HEK293 (cell line): ENCODE results near the gene MYOM3.
A peak's percentile ranks its signal among the peaks of the same experiment; 100 is the strongest.

Experiments
- GLIS1 ChIP-seq: fragments of 450-650 bp; formaldehyde crosslinking; IDR thresholded peaks from 2 replicates; pipeline ENCODE4 v1.5.1; 2016; ENCODE audit warnings: missing biosample characterization, missing genetic modification characterization
- KLF10 ChIP-seq: fragments of 450-650 bp; IDR thresholded peaks from 2 replicates; pipeline ENCODE4 v1.5.1; 2018; ENCODE audit warnings: missing biosample characterization, mild to moderate bottlenecking, missing genetic modification characterization
- KLF16 ChIP-seq: fragments of 450-650 bp; formaldehyde crosslinking; IDR thresholded peaks from 2 replicates; pipeline ENCODE4 v1.5.1; 2017; ENCODE audit warnings: missing biosample characterization, missing genetic modification characterization
- KLF8 ChIP-seq: fragments of 450-650 bp; formaldehyde crosslinking; IDR thresholded peaks from 2 replicates; pipeline ENCODE4 v1.5.1; 2016; ENCODE audit warnings: missing biosample characterization, missing genetic modification characterization
- KLF9 ChIP-seq: fragments of 450-650 bp; formaldehyde crosslinking; IDR thresholded peaks from 2 replicates; pipeline ENCODE4 v1.5.1; 2016; ENCODE audit warnings: missing biosample characterization, missing genetic modification characterization, low read depth
- OVOL3 ChIP-seq: fragments of 450-650 bp; formaldehyde crosslinking; IDR thresholded peaks from 2 replicates; pipeline ENCODE4 v1.5.1; 2016; ENCODE audit warnings: missing biosample characterization, missing genetic modification characterization
- PRDM4 ChIP-seq: fragments of 450-650 bp; formaldehyde crosslinking; IDR thresholded peaks from 2 replicates; pipeline ENCODE4 v1.5.1; 2017; ENCODE audit warnings: missing biosample characterization, missing genetic modification characterization
- PRDM6 ChIP-seq: fragments of 450-650 bp; formaldehyde crosslinking; IDR thresholded peaks from 2 replicates; pipeline ENCODE4 v1.5.1; 2017; ENCODE audit warnings: missing biosample characterization, missing genetic modification characterization
- ZBTB1 ChIP-seq: fragments of 450-650 bp; formaldehyde crosslinking; IDR thresholded peaks from 2 replicates; pipeline ENCODE4 v1.5.1; 2016; ENCODE audit warnings: missing biosample characterization, missing genetic modification characterization
- ZBTB48 ChIP-seq: fragments of 450-650 bp; formaldehyde crosslinking; IDR thresholded peaks from 2 replicates; pipeline ENCODE4 v1.5.1; 2016; ENCODE audit warnings: missing biosample characterization, missing genetic modification characterization
- ZEB2 ChIP-seq: fragments of 450-650 bp; formaldehyde crosslinking; IDR thresholded peaks from 2 replicates; pipeline ENCODE4 v1.5.1; 2016; ENCODE audit warnings: missing biosample characterization, missing genetic modification characterization
- ZFP3 ChIP-seq: fragments of 450-650 bp; formaldehyde crosslinking; IDR thresholded peaks from 2 replicates; pipeline ENCODE4 v1.5.1; 2016; ENCODE audit warnings: low read depth, missing biosample characterization, missing genetic modification characterization
- ZFP69B ChIP-seq: fragments of 450-650 bp; formaldehyde crosslinking; IDR thresholded peaks from 2 replicates; pipeline ENCODE4 v1.5.1; 2016; ENCODE audit warnings: missing biosample characterization, missing genetic modification characterization
- ZIC2 ChIP-seq: fragments of 450-650 bp; formaldehyde crosslinking; IDR thresholded peaks from 2 replicates; pipeline ENCODE4 v1.5.1; 2016; ENCODE audit warnings: missing biosample characterization, missing genetic modification characterization
- ZNF132 ChIP-seq: fragments of 450-650 bp; formaldehyde crosslinking; IDR thresholded peaks from 2 replicates; pipeline ENCODE4 v1.5.1; 2017; ENCODE audit warnings: missing biosample characterization, missing genetic modification characterization, borderline replicate concordance
- ZNF174 ChIP-seq: fragments of 450-650 bp; formaldehyde crosslinking; IDR thresholded peaks from 2 replicates; pipeline ENCODE4 v1.5.0; 2017; ENCODE audit warnings: missing biosample characterization, mild to moderate bottlenecking, missing genetic modification characterization
- ZNF24 ChIP-seq: fragments of 450-650 bp; formaldehyde crosslinking; IDR thresholded peaks from 2 replicates; pipeline ENCODE4 v1.5.1; 2016; ENCODE audit warnings: missing biosample characterization, missing genetic modification characterization
- ZNF26 ChIP-seq: fragments of 450-650 bp; formaldehyde crosslinking; IDR thresholded peaks from 2 replicates; pipeline ENCODE4 v1.5.1; 2016; ENCODE audit warnings: missing biosample characterization, missing genetic modification characterization
- ZNF341 ChIP-seq: fragments of 450-650 bp; formaldehyde crosslinking; IDR thresholded peaks from 2 replicates; pipeline ENCODE4; 2016; ENCODE audit warnings: low read depth, missing biosample characterization, missing genetic modification characterization
- ZNF366 ChIP-seq: fragments of 450-650 bp; formaldehyde crosslinking; conservative IDR thresholded peaks from 2 replicates; pipeline ENCODE4 v1.5.1; 2016; ENCODE audit warnings: missing biosample characterization, missing genetic modification characterization
- ZNF610 ChIP-seq: fragments of 450-650 bp; formaldehyde crosslinking; IDR thresholded peaks from 2 replicates; pipeline ENCODE4 v1.5.1; 2016; ENCODE audit warnings: missing biosample characterization, missing genetic modification characterization, borderline replicate concordance
- ZNF692 ChIP-seq: fragments of 450-650 bp; formaldehyde crosslinking; IDR thresholded peaks from 2 replicates; pipeline ENCODE4 v1.5.1; 2016; ENCODE audit warnings: missing biosample characterization, missing genetic modification characterization
- ZNF843 ChIP-seq: fragments of 450-650 bp; formaldehyde crosslinking; IDR thresholded peaks from 2 replicates; pipeline ENCODE4 v1.5.1; 2016; ENCODE audit warnings: missing biosample characterization, missing genetic modification characterization
- ZSCAN23 ChIP-seq: fragments of 450-650 bp; formaldehyde crosslinking; IDR thresholded peaks from 2 replicates; pipeline ENCODE4 v1.5.1; 2016; ENCODE audit warnings: missing biosample characterization, missing genetic modification characterization
- TF ChIP-seq, protein P1 (sequence below): fragments of 450-650 bp; formaldehyde crosslinking; IDR thresholded peaks from 2 replicates; pipeline ENCODE4 v1.5.1; 2016; ENCODE audit warnings: missing biosample characterization, missing genetic modification characterization
- TF ChIP-seq, protein P2 (sequence below): fragments of 450-650 bp; formaldehyde crosslinking; IDR thresholded peaks from 2 replicates; pipeline ENCODE4 v1.5.1; 2016; ENCODE audit warnings: missing biosample characterization, missing genetic modification characterization

MYOM3 gene

DNA sequence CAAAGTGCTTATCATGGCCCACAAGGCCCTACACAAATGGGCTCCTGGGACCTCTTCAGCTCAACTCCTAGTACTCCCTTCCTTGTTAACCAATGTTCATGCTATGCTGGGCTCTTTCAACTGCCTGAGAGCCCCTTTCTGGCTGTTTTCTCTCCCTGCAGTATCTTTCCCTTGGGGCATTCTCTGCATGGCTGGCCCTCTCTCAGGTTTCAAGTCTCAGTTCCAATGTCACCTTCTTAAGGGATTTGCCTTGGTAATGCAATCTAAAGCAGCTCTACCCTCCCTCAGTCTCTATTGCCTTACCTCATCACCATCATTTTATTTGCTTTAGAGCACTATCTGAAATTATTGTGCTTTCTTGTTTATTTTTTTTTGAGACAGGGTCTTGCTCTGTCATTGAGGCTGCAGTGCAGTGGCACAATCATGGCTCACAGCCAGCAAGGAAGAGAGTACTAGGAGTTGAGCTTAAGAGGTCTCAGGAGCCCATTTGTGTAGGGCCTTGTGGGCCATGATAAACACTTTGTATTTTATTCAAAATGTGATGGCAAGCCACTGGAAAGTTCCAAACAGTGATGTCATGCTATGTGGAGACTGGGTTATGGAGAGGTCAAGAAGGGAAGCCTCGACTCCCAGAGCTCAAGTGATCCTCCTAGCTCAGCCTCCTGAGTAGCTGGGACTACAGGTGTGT, 68.4 kb downstream of the MYOM3 start (continued):
- TF ChIP-seq, protein P1, sequence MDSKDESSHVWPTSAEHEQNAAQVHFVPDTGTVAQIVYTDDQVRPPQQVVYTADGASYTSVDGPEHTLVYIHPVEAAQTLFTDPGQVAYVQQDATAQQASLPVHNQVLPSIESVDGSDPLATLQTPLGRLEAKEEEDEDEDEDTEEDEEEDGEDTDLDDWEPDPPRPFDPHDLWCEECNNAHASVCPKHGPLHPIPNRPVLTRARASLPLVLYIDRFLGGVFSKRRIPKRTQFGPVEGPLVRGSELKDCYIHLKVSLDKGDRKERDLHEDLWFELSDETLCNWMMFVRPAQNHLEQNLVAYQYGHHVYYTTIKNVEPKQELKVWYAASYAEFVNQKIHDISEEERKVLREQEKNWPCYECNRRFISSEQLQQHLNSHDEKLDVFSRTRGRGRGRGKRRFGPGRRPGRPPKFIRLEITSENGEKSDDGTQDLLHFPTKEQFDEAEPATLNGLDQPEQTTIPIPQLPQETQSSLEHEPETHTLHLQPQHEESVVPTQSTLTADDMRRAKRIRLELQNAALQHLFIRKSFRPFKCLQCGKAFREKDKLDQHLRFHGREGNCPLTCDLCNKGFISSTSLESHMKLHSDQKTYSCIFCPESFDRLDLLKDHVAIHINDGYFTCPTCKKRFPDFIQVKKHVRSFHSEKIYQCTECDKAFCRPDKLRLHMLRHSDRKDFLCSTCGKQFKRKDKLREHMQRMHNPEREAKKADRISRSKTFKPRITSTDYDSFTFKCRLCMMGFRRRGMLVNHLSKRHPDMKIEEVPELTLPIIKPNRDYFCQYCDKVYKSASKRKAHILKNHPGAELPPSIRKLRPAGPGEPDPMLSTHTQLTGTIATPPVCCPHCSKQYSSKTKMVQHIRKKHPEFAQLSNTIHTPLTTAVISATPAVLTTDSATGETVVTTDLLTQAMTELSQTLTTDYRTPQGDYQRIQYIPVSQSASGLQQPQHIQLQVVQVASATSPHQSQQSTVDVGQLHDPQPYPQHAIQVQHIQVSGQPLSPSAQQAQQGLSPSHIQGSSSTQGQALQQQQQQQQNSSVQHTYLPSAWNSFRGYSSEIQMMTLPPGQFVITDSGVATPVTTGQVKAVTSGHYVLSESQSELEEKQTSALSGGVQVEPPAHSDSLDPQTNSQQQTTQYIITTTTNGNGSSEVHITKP = peak; percentile 85
- peak; percentile 74 for TF ChIP-seq ZNF341 (tag by site-specific recombination)
- TF ChIP-seq ZNF610 (tag by site-specific recombination) = peak; percentile 59; the same call in 1 of the 2 replicates
- no peak for TF ChIP-seq ZFP3 (tag by site-specific recombination)
- peak; percentile 89 for TF ChIP-seq ZNF24 (tag by site-specific recombination)
- no peak for TF ChIP-seq ZNF26 (tag by site-specific recombination)
- TF ChIP-seq ZNF692 = peak; percentile 92
- TF ChIP-seq KLF8 = peak; percentile 1
- TF ChIP-seq ZNF174 = no peak
- no peak for TF ChIP-seq KLF9
- TF ChIP-seq, protein P2, sequence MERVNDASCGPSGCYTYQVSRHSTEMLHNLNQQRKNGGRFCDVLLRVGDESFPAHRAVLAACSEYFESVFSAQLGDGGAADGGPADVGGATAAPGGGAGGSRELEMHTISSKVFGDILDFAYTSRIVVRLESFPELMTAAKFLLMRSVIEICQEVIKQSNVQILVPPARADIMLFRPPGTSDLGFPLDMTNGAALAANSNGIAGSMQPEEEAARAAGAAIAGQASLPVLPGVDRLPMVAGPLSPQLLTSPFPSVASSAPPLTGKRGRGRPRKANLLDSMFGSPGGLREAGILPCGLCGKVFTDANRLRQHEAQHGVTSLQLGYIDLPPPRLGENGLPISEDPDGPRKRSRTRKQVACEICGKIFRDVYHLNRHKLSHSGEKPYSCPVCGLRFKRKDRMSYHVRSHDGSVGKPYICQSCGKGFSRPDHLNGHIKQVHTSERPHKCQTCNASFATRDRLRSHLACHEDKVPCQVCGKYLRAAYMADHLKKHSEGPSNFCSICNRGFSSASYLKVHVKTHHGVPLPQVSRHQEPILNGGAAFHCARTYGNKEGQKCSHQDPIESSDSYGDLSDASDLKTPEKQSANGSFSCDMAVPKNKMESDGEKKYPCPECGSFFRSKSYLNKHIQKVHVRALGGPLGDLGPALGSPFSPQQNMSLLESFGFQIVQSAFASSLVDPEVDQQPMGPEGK (tag by site-specific recombination) = peak; percentile 51
- peak; percentile 27; the same call in 1 of the 2 replicates for TF ChIP-seq ZSCAN23 (tag by site-specific recombination)
- no peak for TF ChIP-seq ZNF132
- TF ChIP-seq KLF10 = peak; percentile 59
- peak; percentile 72; the same call in 1 of the 2 replicates for TF ChIP-seq ZFP69B (tag by site-specific recombination)
- TF ChIP-seq ZEB2 (tag by site-specific recombination) = peak; percentile 82
- peak; percentile 87 for TF ChIP-seq PRDM4 (tag by site-specific recombination)
- TF ChIP-seq GLIS1 (tag by site-specific recombination) = peak; percentile 42
- peak; percentile 51; the same call in 1 of the 2 replicates for TF ChIP-seq KLF16
- TF ChIP-seq ZBTB1 = no peak; the same call in 1 of the 2 replicates
- TF ChIP-seq ZNF843 (tag by site-specific recombination) = peak; percentile 97
- TF ChIP-seq PRDM6 (tag by site-specific recombination) = peak; percentile 96
- peak; percentile 71 for TF ChIP-seq ZIC2
- peak; percentile 93 for TF ChIP-seq ZBTB48 (tag by site-specific recombination)
- peak; percentile 86 for TF ChIP-seq OVOL3
- TF ChIP-seq ZNF366 (tag by site-specific recombination) = no peak
